IMR-90 (cell line): ENCODE data around the gene SLC9C2. TPM values are rescaled to one million over a fixed set of nuclear protein-coding genes. Genes with fewer than 3 reads are reported as not detected.

Experiments
- ATAC-seq: fragments of 200-7000 bp; cut with Tn5 transposase; 2 replicates; pipeline ENCODE4 v1.9.1; 2020; ENCODE audit warnings: low read depth, mild to moderate bottlenecking, moderate library complexity
- BruUV-seq: library from RNA; stranded (reverse); fragments of 400-500 nt; replicated peaks from 2 replicates; lab custom pipeline; 2021; lab: Mats Ljungman, UMichigan
- CTCF ChIA-PET: fragments of 300-600 bp; formaldehyde crosslinking; extraction: SDS; loops from one replicate; lab custom pipeline; 2021; ENCODE audit warnings: antibody characterized with exemption; lab: Yijun Ruan, JAX
- POLR2A ChIA-PET: fragments of 300-600 bp; sonication (Branson Sonifier 250); formaldehyde crosslinking; loops from one replicate; lab custom pipeline; 2022; ENCODE audit warnings: antibody characterized with exemption; ENCODE audit not compliant: unreplicated experiment; lab: Charles Lee
- DNase-seq: peaks from one replicate; pipeline ENCODE4 v3.0.0; 2013
- H2AFZ ChIP-seq: replicated peaks from 2 replicates; pipeline ENCODE3; 2013; ENCODE audit warnings: low read length, mild to moderate bottlenecking; ENCODE audit not compliant: poor library complexity
- H2AK5ac ChIP-seq: 2 replicates; pipeline ENCODE4 v1.6.1; 2013; ENCODE audit warnings: low read depth, low read length, inconsistent platforms
- H2AK9ac ChIP-seq: replicated peaks from 2 replicates; pipeline ENCODE3; 2013; ENCODE audit warnings: mild to moderate bottlenecking, low read depth, low read length, moderate library complexity; ENCODE audit not compliant: poor library complexity
- H2BK120ac ChIP-seq: 2 replicates; pipeline ENCODE4 v1.6.1; 2013; ENCODE audit warnings: low read depth, low read length, inconsistent platforms
- H2BK15ac ChIP-seq: 3 replicates; pipeline ENCODE4 v1.6.1; 2013; ENCODE audit warnings: low read depth, low read length, inconsistent platforms
- H2BK20ac ChIP-seq: 2 replicates; pipeline ENCODE4 v1.6.1; 2013; ENCODE audit warnings: low read depth, mild to moderate bottlenecking, inconsistent platforms, low read length, moderate library complexity
- H2BK5ac ChIP-seq: 2 replicates; pipeline ENCODE4 v1.6.1; 2013; ENCODE audit warnings: mild to moderate bottlenecking, low read depth, low read length, inconsistent platforms; ENCODE audit not compliant: poor library complexity, severe bottlenecking
- H3K14ac ChIP-seq: replicated peaks from 2 replicates; pipeline ENCODE4 v1.6.1; 2013; ENCODE audit warnings: low read depth, low read length, inconsistent platforms
- H3K18ac ChIP-seq: 2 replicates; pipeline ENCODE4 v1.6.1; 2013; ENCODE audit warnings: low read depth, low read length, control low read depth
- H3K23ac ChIP-seq: 2 replicates; pipeline ENCODE4 v1.6.1; 2013; ENCODE audit warnings: low read depth, low read length, inconsistent platforms
- H3K27ac ChIP-seq: 2 replicates; pipeline ENCODE4 v1.5.1; 2013; ENCODE audit warnings: mild to moderate bottlenecking, control low read depth, low read length; ENCODE audit not compliant: insufficient read depth
- H3K27me3 ChIP-seq: 2 replicates; pipeline ENCODE4 v1.6.1; 2013; ENCODE audit warnings: low read length; ENCODE audit not compliant: control insufficient read depth, insufficient read depth
- H3K36me3 ChIP-seq: 2 replicates; pipeline ENCODE4 v1.6.1; 2013; ENCODE audit warnings: low read length, mixed read lengths; ENCODE audit not compliant: control insufficient read depth, insufficient read depth
- H3K4ac ChIP-seq: 2 replicates; pipeline ENCODE4 v1.6.1; 2013; ENCODE audit warnings: low read depth, low read length, inconsistent platforms
- H3K4me1 ChIP-seq: 2 replicates; pipeline ENCODE4 v1.6.1; 2013; ENCODE audit warnings: low read length, mixed read lengths; ENCODE audit not compliant: control insufficient read depth, insufficient read depth
- H3K4me2 ChIP-seq: 2 replicates; pipeline ENCODE4 v1.6.1; 2013; ENCODE audit warnings: low read depth, mild to moderate bottlenecking, control low read depth, low read length, moderate library complexity
- H3K4me3 ChIP-seq: 2 replicates; pipeline ENCODE4 v1.5.1; 2013; ENCODE audit warnings: low read depth, mild to moderate bottlenecking, control low read depth, low read length, moderate library complexity; ENCODE audit not compliant: insufficient read depth
- H3K56ac ChIP-seq: 2 replicates; pipeline ENCODE4 v1.6.1; 2013; ENCODE audit warnings: low read length, inconsistent platforms; ENCODE audit not compliant: insufficient read depth; ENCODE audit errors: extremely low read depth
- H3K79me1 ChIP-seq, 2 experiments: 2 replicates each; pipeline ENCODE4 v1.6.1; 2013; ENCODE audit warnings: low read length in 2 of 2, inconsistent platforms in 1 of 2, low read depth in 1 of 2
- H3K9ac ChIP-seq: 2 replicates; pipeline ENCODE4 v1.6.1; 2013; ENCODE audit warnings: low read depth, low read length, control low read depth
- H3K9me1 ChIP-seq: 2 replicates; pipeline ENCODE4 v1.6.1; 2013; ENCODE audit warnings: low read length, inconsistent platforms; ENCODE audit not compliant: insufficient read depth
- H3K9me3 ChIP-seq: 2 replicates; pipeline ENCODE4 v1.6.1; 2013; ENCODE audit warnings: low read length; ENCODE audit not compliant: control insufficient read depth, insufficient read depth
- H4K20me1 ChIP-seq: 2 replicates; pipeline ENCODE4 v1.6.1; 2013; ENCODE audit warnings: low read length, inconsistent platforms; ENCODE audit not compliant: insufficient read depth
- H4K5ac ChIP-seq: 2 replicates; pipeline ENCODE4 v1.6.1; 2013; ENCODE audit warnings: mild to moderate bottlenecking, low read depth, low read length, control low read depth
- H4K8ac ChIP-seq, 2 experiments: 2 replicates each; pipeline ENCODE4 v1.6.1; 2013; ENCODE audit warnings: low read depth in 2 of 2, low read length in 2 of 2, control low read depth in 1 of 2, inconsistent platforms in 1 of 2
- H4K91ac ChIP-seq: 2 replicates; pipeline ENCODE4 v1.6.1; 2013; ENCODE audit warnings: low read depth, low read length, inconsistent platforms; ENCODE audit not compliant: insufficient read depth
- BHLHE40 ChIP-seq: fragments of 150-350 bp; IDR thresholded peaks from 2 replicates; pipeline ENCODE4 v1.6.1; 2016; ENCODE audit warnings: mild to moderate bottlenecking, low read depth, low read length
- CHD1 ChIP-seq: IDR thresholded peaks from 2 replicates; pipeline ENCODE4 v1.6.1; 2012; ENCODE audit warnings: low read depth, low read length, improper control_type of control experiment
- FOS ChIP-seq: fragments of 150-350 bp; IDR thresholded peaks from 2 replicates; pipeline ENCODE4 v1.6.1; 2016; ENCODE audit warnings: low read depth, low read length
- MAFK ChIP-seq: IDR thresholded peaks from 2 replicates; pipeline ENCODE4 v1.6.1; 2012; ENCODE audit warnings: low read depth, low read length, improper control_type of control experiment
- MAZ ChIP-seq: IDR thresholded peaks from 2 replicates; pipeline ENCODE4 v1.6.1; 2012; ENCODE audit warnings: low read depth, mild to moderate bottlenecking, low read length, improper control_type of control experiment, moderate library complexity, borderline replicate concordance
- MXI1 ChIP-seq: IDR thresholded peaks from 2 replicates; pipeline ENCODE4 v1.6.1; 2012; ENCODE audit warnings: low read depth, mild to moderate bottlenecking, low read length, moderate library complexity, borderline replicate concordance
- NFE2L2 ChIP-seq: fragments of 150-350 bp; IDR thresholded peaks from 2 replicates; pipeline ENCODE4 v1.6.1; 2016; ENCODE audit warnings: low read depth, mild to moderate bottlenecking, low read length
- POLR2A ChIP-seq: IDR thresholded peaks from 2 replicates; pipeline ENCODE4 v1.6.1; 2012; ENCODE audit warnings: mild to moderate bottlenecking, low read depth, low read length
- RAD21 ChIP-seq: IDR thresholded peaks from 2 replicates; pipeline ENCODE4 v1.6.1; 2012; ENCODE audit warnings: low read length, improper control_type of control experiment
- RCOR1 ChIP-seq: IDR thresholded peaks from 2 replicates; pipeline ENCODE4 v1.6.1; 2012; ENCODE audit warnings: mild to moderate bottlenecking, low read length, improper control_type of control experiment; ENCODE audit not compliant: insufficient replicate concordance
- RFX5 ChIP-seq: IDR thresholded peaks from 2 replicates; pipeline ENCODE4 v1.8.0; 2012; ENCODE audit warnings: low read depth, mild to moderate bottlenecking, low read length, moderate library complexity
- SMC3 ChIP-seq: fragments of 150-350 bp; IDR thresholded peaks from 2 replicates; pipeline ENCODE4 v1.6.1; 2016; ENCODE audit warnings: low read depth, mild to moderate bottlenecking, antibody characterized with exemption, low read length, moderate library complexity
- WGBS, 2 experiments: methylation state at CpG; one replicate each; pipeline versions ENCODE4 v1.1.5 to v1.1.7; 2013; ENCODE audit warnings: missing lambda C conversion rate in 2 of 2; ENCODE audit not compliant: insufficient read length in 1 of 2; ENCODE audit errors: extremely low coverage in 2 of 2; 5-methylcytosine and 5-hydroxymethylcytosine counted together
- dilution Hi-C: fragments of 300-500 bp; cut with HindIII; formaldehyde crosslinking; loops from one replicate; pipeline ENCODE4 v1.14.3; 2018; ENCODE audit warnings: low sequenced_read_pairs; ENCODE audit not compliant: unreplicated experiment
- in situ Hi-C: fragments of 300-500 bp; cut with MboI; formaldehyde crosslinking; loops from 3 replicates; pipeline ENCODE4 v1.14.3; 2019; ENCODE audit warnings: low sequenced_read_pairs, inconsistent platforms, mixed read lengths
- intact Hi-C: fragments of 100-400 bp; cut with micrococcal nuclease; formaldehyde crosslinking; loops from 2 replicates; pipeline ENCODE4 v1.10.0; 2022
- polyA plus RNA-seq, 3 experiments: library from polyadenylated mRNA; depleted of rRNA; stranded (reverse); fragments of >200 nt; gene quantifications; 2 replicates each; pipeline ENCODE4 v1.2.3, GENCODE V29; 2012; ENCODE audit warnings: low replicate concordance in 1 of 3
- total RNA-seq: library from RNA; depleted of rRNA; stranded (reverse); fragments of >200 nt; gene quantifications from 2 replicates; pipeline ENCODE4 v1.2.3, GENCODE V29; 2012
- TF ChIP-seq, protein P1 (sequence below): fragments of 150-350 bp; IDR thresholded peaks from 2 replicates; pipeline ENCODE4 v1.6.1; 2016; ENCODE audit warnings: low read depth, mild to moderate bottlenecking, low read length, moderate library complexity, borderline replicate concordance
- TF ChIP-seq, protein P2 (sequence below): conservative IDR thresholded peaks from 2 replicates; pipeline ENCODE4 v1.5.1; 2012; ENCODE audit warnings: mild to moderate bottlenecking, low read depth, low read length, improper control_type of control experiment
- TF ChIP-seq, protein P3 (sequence below): fragments of 150-350 bp; IDR thresholded peaks from 2 replicates; pipeline ENCODE4 v1.6.1; 2017; ENCODE audit warnings: mild to moderate bottlenecking, antibody characterized with exemption, low read length, low read depth

SLC9C2 gene
- total and polyA plus RNA-seq, 2 of the 4 experiments (the other 2 are of a cell fraction): not detected

DNA sequence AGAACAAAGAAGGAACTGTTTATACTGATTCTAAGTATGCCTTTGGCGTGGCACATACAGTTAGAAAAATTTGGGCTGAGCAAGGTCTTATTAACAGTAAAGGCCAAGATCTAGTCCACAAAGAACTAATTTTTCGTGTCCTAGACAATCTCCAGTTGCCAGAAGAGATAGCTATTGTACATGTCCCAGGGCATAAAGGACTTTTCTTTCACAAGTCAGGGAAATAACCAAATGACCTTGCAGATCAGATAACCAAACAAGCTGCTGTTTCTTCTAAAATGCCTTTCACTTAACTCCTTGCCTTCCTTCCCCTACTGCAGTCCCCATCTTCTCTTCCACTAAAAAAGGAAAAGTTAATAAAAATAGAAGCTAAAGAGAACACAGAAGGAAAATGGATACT is 36.2 kb upstream of the SLC9C2 start:
- no peak overlapping the region for H2AK9ac ChIP-seq
- H3K23ac ChIP-seq: no peak overlapping the region
- H2BK20ac ChIP-seq: no peak overlapping the region
- no peak overlapping the region for H3K27ac ChIP-seq
- no peak overlapping the region for H2AFZ ChIP-seq
- H4K20me1 ChIP-seq: no peaks in the 10 kb centered on the region
- no peak overlapping the region for H3K56ac ChIP-seq
- no peaks in the 10 kb centered on the region for H3K27me3 ChIP-seq
- dilution Hi-C loops (no loop called here), intact Hi-C loops (no loop called here), in situ Hi-C loops (no loop called here)
- CTCF ChIA-PET: no interaction called here
- H4K8ac ChIP-seq: no peak overlapping the region
- H3K14ac ChIP-seq: no peak overlapping the region
- H3K9me1 ChIP-seq: no peaks in the 10 kb centered on the region
- no peak overlapping the region for H3K9ac ChIP-seq
- no peak for TF ChIP-seq RCOR1
- no peak for TF ChIP-seq RFX5
- no peak for TF ChIP-seq BHLHE40
- TF ChIP-seq POLR2A: no peak
- no peak for TF ChIP-seq MXI1
- no peak for TF ChIP-seq FOS
- no peak for TF ChIP-seq NFE2L2
- no peak for TF ChIP-seq MAZ
- no peak for TF ChIP-seq SMC3
- TF ChIP-seq, protein P1, sequence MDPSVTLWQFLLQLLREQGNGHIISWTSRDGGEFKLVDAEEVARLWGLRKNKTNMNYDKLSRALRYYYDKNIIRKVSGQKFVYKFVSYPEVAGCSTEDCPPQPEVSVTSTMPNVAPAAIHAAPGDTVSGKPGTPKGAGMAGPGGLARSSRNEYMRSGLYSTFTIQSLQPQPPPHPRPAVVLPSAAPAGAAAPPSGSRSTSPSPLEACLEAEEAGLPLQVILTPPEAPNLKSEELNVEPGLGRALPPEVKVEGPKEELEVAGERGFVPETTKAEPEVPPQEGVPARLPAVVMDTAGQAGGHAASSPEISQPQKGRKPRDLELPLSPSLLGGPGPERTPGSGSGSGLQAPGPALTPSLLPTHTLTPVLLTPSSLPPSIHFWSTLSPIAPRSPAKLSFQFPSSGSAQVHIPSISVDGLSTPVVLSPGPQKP: no peak
- TF ChIP-seq, protein P2, sequence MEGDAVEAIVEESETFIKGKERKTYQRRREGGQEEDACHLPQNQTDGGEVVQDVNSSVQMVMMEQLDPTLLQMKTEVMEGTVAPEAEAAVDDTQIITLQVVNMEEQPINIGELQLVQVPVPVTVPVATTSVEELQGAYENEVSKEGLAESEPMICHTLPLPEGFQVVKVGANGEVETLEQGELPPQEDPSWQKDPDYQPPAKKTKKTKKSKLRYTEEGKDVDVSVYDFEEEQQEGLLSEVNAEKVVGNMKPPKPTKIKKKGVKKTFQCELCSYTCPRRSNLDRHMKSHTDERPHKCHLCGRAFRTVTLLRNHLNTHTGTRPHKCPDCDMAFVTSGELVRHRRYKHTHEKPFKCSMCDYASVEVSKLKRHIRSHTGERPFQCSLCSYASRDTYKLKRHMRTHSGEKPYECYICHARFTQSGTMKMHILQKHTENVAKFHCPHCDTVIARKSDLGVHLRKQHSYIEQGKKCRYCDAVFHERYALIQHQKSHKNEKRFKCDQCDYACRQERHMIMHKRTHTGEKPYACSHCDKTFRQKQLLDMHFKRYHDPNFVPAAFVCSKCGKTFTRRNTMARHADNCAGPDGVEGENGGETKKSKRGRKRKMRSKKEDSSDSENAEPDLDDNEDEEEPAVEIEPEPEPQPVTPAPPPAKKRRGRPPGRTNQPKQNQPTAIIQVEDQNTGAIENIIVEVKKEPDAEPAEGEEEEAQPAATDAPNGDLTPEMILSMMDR: no peak
- TF ChIP-seq MAFK: no peak
- TF ChIP-seq RAD21: no peak
- TF ChIP-seq CHD1: no peak
- TF ChIP-seq, protein P3, sequence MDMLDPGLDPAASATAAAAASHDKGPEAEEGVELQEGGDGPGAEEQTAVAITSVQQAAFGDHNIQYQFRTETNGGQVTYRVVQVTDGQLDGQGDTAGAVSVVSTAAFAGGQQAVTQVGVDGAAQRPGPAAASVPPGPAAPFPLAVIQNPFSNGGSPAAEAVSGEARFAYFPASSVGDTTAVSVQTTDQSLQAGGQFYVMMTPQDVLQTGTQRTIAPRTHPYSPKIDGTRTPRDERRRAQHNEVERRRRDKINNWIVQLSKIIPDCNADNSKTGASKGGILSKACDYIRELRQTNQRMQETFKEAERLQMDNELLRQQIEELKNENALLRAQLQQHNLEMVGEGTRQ: no peak
- DNase-seq (no peak), ATAC-seq (no peak)
- H4K91ac ChIP-seq: no peak overlapping the region
- H2AK5ac ChIP-seq: no peak overlapping the region
- no peaks in the 10 kb centered on the region for H3K4me1 ChIP-seq
- H2BK15ac ChIP-seq: no peak overlapping the region
- no peak overlapping the region for H2BK5ac ChIP-seq
- peaks cover 4% of the 10 kb centered on the region; the same call in 1 of the 2 replicates for H3K9me3 ChIP-seq
- no TSS peak for BruUV-seq
- H2BK120ac ChIP-seq: no peak overlapping the region
- H3K4ac ChIP-seq: no peak overlapping the region
- H3K4me3 ChIP-seq: no peak overlapping the region
- H4K5ac ChIP-seq: no peak overlapping the region
- 13% methylated on average over 2 of the region's 2 CpGs; no CpG with 5 or more reads in 1 of the 2 experiments for WGBS, 2 experiments
- no peaks in the 10 kb centered on the region for H3K79me1 ChIP-seq
- POLR2A ChIA-PET: no interaction called here
- no peak overlapping the region for H3K4me2 ChIP-seq
- no peaks in the 10 kb centered on the region for H3K36me3 ChIP-seq
- no peak overlapping the region for H3K18ac ChIP-seq
